IMR-90 (cell line): ENCODE data around the gene ST7.

Experiments used
- BHLHE40 ChIP-seq: fragments of 150-350 bp; IDR thresholded peaks from 2 replicates; pipeline ENCODE4 v1.6.1; 2016; ENCODE audit warnings: mild to moderate bottlenecking, low read depth, low read length
- MXI1 ChIP-seq: IDR thresholded peaks from 2 replicates; pipeline ENCODE4 v1.6.1; 2012; ENCODE audit warnings: low read depth, mild to moderate bottlenecking, low read length, moderate library complexity, borderline replicate concordance
- POLR2A ChIP-seq: IDR thresholded peaks from 2 replicates; pipeline ENCODE4 v1.6.1; 2012; ENCODE audit warnings: mild to moderate bottlenecking, low read depth, low read length
- RFX5 ChIP-seq: IDR thresholded peaks from 2 replicates; pipeline ENCODE4 v1.8.0; 2012; ENCODE audit warnings: low read depth, mild to moderate bottlenecking, low read length, moderate library complexity
- TF ChIP-seq, protein P1 (sequence below): conservative IDR thresholded peaks from 2 replicates; pipeline ENCODE4 v1.5.1; 2012; ENCODE audit warnings: mild to moderate bottlenecking, low read depth, low read length, improper control_type of control experiment

DNA sequence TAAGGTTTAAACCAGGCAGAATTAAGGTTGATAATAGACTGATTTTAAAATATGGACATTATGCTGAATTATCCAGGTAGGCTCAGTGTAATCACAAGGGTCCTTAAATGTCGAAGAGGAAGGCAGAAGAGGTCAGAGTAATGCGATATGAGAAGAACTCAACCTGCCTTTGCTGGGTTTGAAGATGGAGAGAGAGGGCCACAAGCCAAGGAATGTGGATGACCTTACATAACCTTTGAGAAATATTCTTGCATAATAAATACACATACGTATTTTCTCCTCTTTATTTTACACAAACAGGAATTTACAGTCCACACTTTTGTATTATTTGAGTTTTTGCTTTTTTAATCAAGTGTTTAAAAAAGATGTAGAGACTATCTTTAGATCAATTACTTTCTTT lies 88.5 kb downstream of the ST7 start:
- no peak for TF ChIP-seq POLR2A
- TF ChIP-seq, protein P1, sequence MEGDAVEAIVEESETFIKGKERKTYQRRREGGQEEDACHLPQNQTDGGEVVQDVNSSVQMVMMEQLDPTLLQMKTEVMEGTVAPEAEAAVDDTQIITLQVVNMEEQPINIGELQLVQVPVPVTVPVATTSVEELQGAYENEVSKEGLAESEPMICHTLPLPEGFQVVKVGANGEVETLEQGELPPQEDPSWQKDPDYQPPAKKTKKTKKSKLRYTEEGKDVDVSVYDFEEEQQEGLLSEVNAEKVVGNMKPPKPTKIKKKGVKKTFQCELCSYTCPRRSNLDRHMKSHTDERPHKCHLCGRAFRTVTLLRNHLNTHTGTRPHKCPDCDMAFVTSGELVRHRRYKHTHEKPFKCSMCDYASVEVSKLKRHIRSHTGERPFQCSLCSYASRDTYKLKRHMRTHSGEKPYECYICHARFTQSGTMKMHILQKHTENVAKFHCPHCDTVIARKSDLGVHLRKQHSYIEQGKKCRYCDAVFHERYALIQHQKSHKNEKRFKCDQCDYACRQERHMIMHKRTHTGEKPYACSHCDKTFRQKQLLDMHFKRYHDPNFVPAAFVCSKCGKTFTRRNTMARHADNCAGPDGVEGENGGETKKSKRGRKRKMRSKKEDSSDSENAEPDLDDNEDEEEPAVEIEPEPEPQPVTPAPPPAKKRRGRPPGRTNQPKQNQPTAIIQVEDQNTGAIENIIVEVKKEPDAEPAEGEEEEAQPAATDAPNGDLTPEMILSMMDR = no peak
- no peak for TF ChIP-seq BHLHE40
- TF ChIP-seq RFX5 = no peak
- no peak for TF ChIP-seq MXI1
